NCI-H2196 treated with DMSO at 0.1 percent for 48 hours (cell line): ENCODE measurements around the gene FKTN.

Experiments used
- DNase-seq: peaks from one replicate; lab custom pipeline; 2025; ENCODE audit not compliant: unreplicated experiment; lab: John Stamatoyannopoulos, UW

Gene FKTN

GRCh38 chr9:105625088-105625487 lies 67.2 kb downstream of the FKTN start:
- DNase-seq, result no peak

- DNase-seq, result no peak
Observed at GRCh38 chr9:105632807-105633206, 74.9 kb downstream of the FKTN start.

GRCh38 chr9:105633411-105633810 lies 75.5 kb downstream of the FKTN start:
- DNase-seq, result no peak

GRCh38 chr9:105636331-105636730 lies 78.4 kb downstream of the FKTN start:
- no peak for DNase-seq

GRCh38 chr9:105637787-105638395 lies 80.0 kb downstream of the FKTN start:
- DNase-seq, result no peak

- DNase-seq, result no peak
Observed at GRCh38 chr9:105639936-105640335, 82.0 kb downstream of the FKTN start.

- DNase-seq, result no peak
Observed at GRCh38 chr9:105643795-105644194, 85.9 kb downstream of the FKTN start.

GRCh38 chr9:105646879-105647594 lies 89.1 kb downstream of the FKTN start:
- DNase-seq, result no peak

GRCh38 chr9:105647595-105648349 lies 89.8 kb downstream of the FKTN start:
- DNase-seq, result no peak

GRCh38 chr9:105651806-105652205 lies 93.9 kb downstream of the FKTN start:
- DNase-seq, result no peak

- no peak for DNase-seq
Observed at GRCh38 chr9:105656131-105656921, 98.4 kb downstream of the FKTN start.

GRCh38 chr9:105658351-105658750 lies 100.4 kb downstream of the FKTN start:
- no peak for DNase-seq

GRCh38 chr9:105661011-105661410 lies 103.1 kb downstream of the FKTN start:
- DNase-seq, result no peak

GRCh38 chr9:105662184-105663104 lies 104.5 kb downstream of the FKTN start, which contains the start of gene TAL2:
TAL2 (plus strand) TSS chr9:105662457; CDS start chr9:105662497, 40 bp downstream.
- DNase-seq, result no peak

GRCh38 chr9:105663914-105664313 lies 106.0 kb downstream of the FKTN start:
- no peak for DNase-seq

- no peak for DNase-seq
Observed at GRCh38 chr9:105667867-105668266, 109.9 kb downstream of the FKTN start.

GRCh38 chr9:105670315-105670714 lies 112.4 kb downstream of the FKTN start:
- no peak for DNase-seq

GRCh38 chr9:105670775-105671174 lies 112.8 kb downstream of the FKTN start:
- no peak for DNase-seq

GRCh38 chr9:105672711-105673234 lies 114.8 kb downstream of the FKTN start:
- DNase-seq, result no peak

GRCh38 chr9:105673850-105674387 lies 116.0 kb downstream of the FKTN start:
- no peak for DNase-seq
